DMS79 (cell line): ENCODE measurements around the gene RPLP1.

Source experiments
- DNase-seq: peaks from one replicate; lab custom pipeline; 2025; lab: John Stamatoyannopoulos, UW

The RPLP1 gene

GRCh38 chr15:69452692-69453521 is at the start of gene RPLP1:
RPLP1 (plus strand) TSS chr15:69452818; CDS start chr15:69452949, 131 bp downstream.
- DNase-seq = peak; percentile 59

- DNase-seq = no peak
Measured at GRCh38 chr15:69403594-69403993, 49.0 kb upstream of the RPLP1 start.

GRCh38 chr15:69405110-69405509 is 47.5 kb upstream of the RPLP1 start:
- DNase-seq = no peak

- DNase-seq = no peak
Measured at GRCh38 chr15:69407719-69408400, 44.8 kb upstream of the RPLP1 start.

GRCh38 chr15:69408841-69409240 is 43.8 kb upstream of the RPLP1 start:
- DNase-seq = no peak

- DNase-seq = no peak
Measured at GRCh38 chr15:69410248-69410874, 42.3 kb upstream of the RPLP1 start.

- DNase-seq = no peak
Measured at GRCh38 chr15:69412274-69412673, 40.3 kb upstream of the RPLP1 start.

GRCh38 chr15:69412701-69413100 is 39.9 kb upstream of the RPLP1 start:
- DNase-seq = no peak

GRCh38 chr15:69413822-69414700 is 38.6 kb upstream of the RPLP1 start, which contains the start of gene KIF23:
KIF23 (plus strand) TSS chr15:69414349; CDS start chr15:69414466, 117 bp downstream.
- DNase-seq = peak; percentile 82

- no peak for DNase-seq
Measured at GRCh38 chr15:69414701-69415167, 37.9 kb upstream of the RPLP1 start.

- no peak for DNase-seq
Measured at GRCh38 chr15:69415381-69415780, 37.2 kb upstream of the RPLP1 start.

- no peak for DNase-seq
Measured at GRCh38 chr15:69417581-69417980, 35.0 kb upstream of the RPLP1 start.

GRCh38 chr15:69421498-69421897 is 31.1 kb upstream of the RPLP1 start:
- no peak for DNase-seq

- no peak for DNase-seq
Measured at GRCh38 chr15:69422336-69422895, 30.2 kb upstream of the RPLP1 start.

- no peak for DNase-seq
Measured at GRCh38 chr15:69424001-69424400, 28.6 kb upstream of the RPLP1 start.

GRCh38 chr15:69424748-69425413 is 27.7 kb upstream of the RPLP1 start:
- DNase-seq = no peak

GRCh38 chr15:69433831-69434230 is 18.8 kb upstream of the RPLP1 start:
- no peak for DNase-seq

- no peak for DNase-seq
Measured at GRCh38 chr15:69434238-69434637, 18.4 kb upstream of the RPLP1 start.

GRCh38 chr15:69434679-69435078 is 17.9 kb upstream of the RPLP1 start:
- DNase-seq = no peak

- DNase-seq = no peak
Measured at GRCh38 chr15:69435985-69436384, 16.6 kb upstream of the RPLP1 start.

GRCh38 chr15:69436951-69437350 is 15.7 kb upstream of the RPLP1 start:
- no peak for DNase-seq
